SU-DHL-6 (cell line): ENCODE measurements around the gene SORL1.

Source experiments
- EZH2phosphoT487 ChIP-seq: fragments of 200-600 bp; sonication (generic), shearing (Covaris generic); conservative IDR thresholded peaks from 2 replicates; pipeline ENCODE4 v1.6.1; 2018; ENCODE audit warnings: mild to moderate bottlenecking, antibody characterized with exemption, low read length, moderate library complexity, mixed read lengths
- TF ChIP-seq, protein P1 (sequence below): fragments of 200-600 bp; sonication (generic); IDR thresholded peaks from one replicate; pipeline ENCODE4 v1.5.1; 2017; ENCODE audit warnings: antibody characterized with exemption, mild to moderate bottlenecking, low read length, moderate library complexity; ENCODE audit not compliant: insufficient read depth, poor library complexity, severe bottlenecking

DNA sequence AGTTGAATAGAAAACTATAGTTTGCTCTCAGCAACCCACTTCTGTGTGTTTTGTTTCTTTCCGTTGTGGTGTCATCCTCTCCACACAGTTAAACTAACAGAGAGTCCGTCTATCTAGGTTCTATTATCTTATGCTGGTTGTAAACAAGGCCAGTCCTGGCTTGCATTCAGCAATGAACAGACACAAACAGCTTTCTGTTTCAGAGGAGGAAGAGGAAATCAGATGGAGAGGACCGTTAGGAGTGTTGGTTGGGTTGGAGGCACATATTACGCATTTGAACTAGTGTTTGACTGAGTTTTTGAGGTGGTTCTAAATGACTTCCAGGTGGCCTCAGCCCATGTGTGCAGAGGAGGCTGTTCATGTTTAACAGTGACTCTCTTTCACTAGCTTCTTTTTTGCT, 130.2 kb downstream of the SORL1 start:
- TF ChIP-seq, protein P1, sequence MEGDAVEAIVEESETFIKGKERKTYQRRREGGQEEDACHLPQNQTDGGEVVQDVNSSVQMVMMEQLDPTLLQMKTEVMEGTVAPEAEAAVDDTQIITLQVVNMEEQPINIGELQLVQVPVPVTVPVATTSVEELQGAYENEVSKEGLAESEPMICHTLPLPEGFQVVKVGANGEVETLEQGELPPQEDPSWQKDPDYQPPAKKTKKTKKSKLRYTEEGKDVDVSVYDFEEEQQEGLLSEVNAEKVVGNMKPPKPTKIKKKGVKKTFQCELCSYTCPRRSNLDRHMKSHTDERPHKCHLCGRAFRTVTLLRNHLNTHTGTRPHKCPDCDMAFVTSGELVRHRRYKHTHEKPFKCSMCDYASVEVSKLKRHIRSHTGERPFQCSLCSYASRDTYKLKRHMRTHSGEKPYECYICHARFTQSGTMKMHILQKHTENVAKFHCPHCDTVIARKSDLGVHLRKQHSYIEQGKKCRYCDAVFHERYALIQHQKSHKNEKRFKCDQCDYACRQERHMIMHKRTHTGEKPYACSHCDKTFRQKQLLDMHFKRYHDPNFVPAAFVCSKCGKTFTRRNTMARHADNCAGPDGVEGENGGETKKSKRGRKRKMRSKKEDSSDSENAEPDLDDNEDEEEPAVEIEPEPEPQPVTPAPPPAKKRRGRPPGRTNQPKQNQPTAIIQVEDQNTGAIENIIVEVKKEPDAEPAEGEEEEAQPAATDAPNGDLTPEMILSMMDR: no peak
- no peak for TF ChIP-seq EZH2phosphoT487
